LoVo (cell line): ENCODE measurements around the gene PCNX2.
A peak's percentile ranks its signal among the peaks of the same experiment; 100 is the strongest.

Experiments
- DNase-seq: peaks from one replicate; pipeline ENCODE4 v3.0.0-alpha.2; 2016; ENCODE audit warnings: low spot score

PCNX2 gene

GRCh38 chr1:233315718-233316301, 20.3 kb upstream of the PCNX2 start:
- no peak for DNase-seq

GRCh38 chr1:233313434-233314155, 18.1 kb upstream of the PCNX2 start:
- DNase-seq = no peak

- DNase-seq = peak; percentile 58
These were observed 9.1 kb upstream of the PCNX2 start for GRCh38 chr1:233304489-233305102.

- DNase-seq = no peak
These were observed 4.8 kb upstream of the PCNX2 start for GRCh38 chr1:233300326-233300725.

- no peak for DNase-seq
These were observed 3.9 kb upstream of the PCNX2 start for GRCh38 chr1:233299450-233299849.

- DNase-seq = no peak
These were observed 424 bp upstream of the PCNX2 start for GRCh38 chr1:233295975-233296322.

GRCh38 chr1:233294913-233295236, 650 bp downstream of the PCNX2 start:
- peak; percentile 44 for DNase-seq

GRCh38 chr1:233293556-233294446, 1.7 kb downstream of the PCNX2 start:
- DNase-seq = no peak

- no peak for DNase-seq
These were observed 5.0 kb downstream of the PCNX2 start for GRCh38 chr1:233290396-233291034.

- DNase-seq = no peak
These were observed 5.8 kb downstream of the PCNX2 start for GRCh38 chr1:233289676-233290075.

- no peak for DNase-seq
These were observed 13.0 kb downstream of the PCNX2 start for GRCh38 chr1:233282582-233282886.

- no peak for DNase-seq
These were observed 13.6 kb downstream of the PCNX2 start for GRCh38 chr1:233281711-233282581.

GRCh38 chr1:233279971-233280370, 15.6 kb downstream of the PCNX2 start:
- no peak for DNase-seq

- DNase-seq = no peak
These were observed 16.9 kb downstream of the PCNX2 start for GRCh38 chr1:233278631-233279030.

GRCh38 chr1:233277637-233278606, 17.6 kb downstream of the PCNX2 start:
- no peak for DNase-seq

- no peak for DNase-seq
These were observed 25.9 kb downstream of the PCNX2 start for GRCh38 chr1:233269656-233270055.

- DNase-seq = no peak
These were observed 27.0 kb downstream of the PCNX2 start for GRCh38 chr1:233268389-233269022.

GRCh38 chr1:233261695-233262094, 33.8 kb downstream of the PCNX2 start:
- DNase-seq = no peak

GRCh38 chr1:233261206-233261605, 34.3 kb downstream of the PCNX2 start:
- DNase-seq = no peak

- DNase-seq = no peak
These were observed 37.7 kb downstream of the PCNX2 start for GRCh38 chr1:233257786-233258185.
